T-helper 1 cell treated with Interleukin-12 subunit alpha and Interleukin-12 subunit beta and Interleukin-4 antibody, amounts not matched to agents 30 μg/mL and 1 μg/mL, for 36 hours (primary cell): ENCODE data around the gene MXD1.
"Not testable (repeated sequence)": the region's sequence is repeated elsewhere in the genome, so short reads cannot be mapped to it uniquely, and the experiment has no call there.

Experiments
- H3K27ac Mint-ChIP-seq: one replicate; pipeline ENCODE4 v1.8.0; 2021; ENCODE audit warnings: mild to moderate bottlenecking, mixed read lengths
- H3K27me3 Mint-ChIP-seq: one replicate; pipeline ENCODE4 v1.8.0; 2021; ENCODE audit warnings: low read depth, mixed read lengths
- H3K36me3 Mint-ChIP-seq: one replicate; pipeline ENCODE4 v1.8.0; 2021; ENCODE audit warnings: low read depth, mixed read lengths
- H3K4me1 Mint-ChIP-seq: one replicate; pipeline ENCODE4 v1.8.0; 2021; ENCODE audit warnings: low read depth, mixed read lengths
- H3K4me3 Mint-ChIP-seq: one replicate; pipeline ENCODE4 v1.8.0; 2021; ENCODE audit warnings: mild to moderate bottlenecking, moderate library complexity, mixed read lengths
- H3K9me3 Mint-ChIP-seq: one replicate; pipeline ENCODE4 v1.8.0; 2021; ENCODE audit warnings: mixed read lengths

Gene MXD1

GRCh38 chr2:69914950-69915945, at the start of gene MXD1:
TSS of gene MXD1 (plus strand) at chr2:69915109. CDS start at chr2:69915331, 222 bp downstream.
- Mint-ChIP-seq H3K9me3 (no peaks in the 10 kb centered on the region), H3K36me3 (peaks cover 30% of the 10 kb centered on the region)

GRCh38 chr2:69888451-69888850, 26.5 kb upstream of the MXD1 start:
- Mint-ChIP-seq H3K4me3 (no peak overlapping the region), H3K27me3 (no peaks in the 10 kb centered on the region), H3K27ac (no peak overlapping the region), H3K4me1 (peaks cover 6% of the 10 kb centered on the region), H3K36me3 (no peaks in the 10 kb centered on the region), H3K9me3 (peaks cover 6% of the 10 kb centered on the region)

More at GRCh38 chr2:69914950-69915945, at the start of gene MXD1:
- H3K27me3 Mint-ChIP-seq = no peaks in the 10 kb centered on the region
- peak within 1 kb of the TSS; percentile 88 for H3K27ac Mint-ChIP-seq
- H3K4me1 Mint-ChIP-seq = peaks cover 31% of the 10 kb centered on the region
- H3K4me3 Mint-ChIP-seq = peak within 1 kb of the TSS; percentile 79

GRCh38 chr2:69889302-69889701, 25.6 kb upstream of the MXD1 start:
- Mint-ChIP-seq H3K36me3 (peaks cover 6% of the 10 kb centered on the region), H3K4me3 (no peak overlapping the region), H3K9me3 (peaks cover 6% of the 10 kb centered on the region), H3K4me1 (peaks cover 10% of the 10 kb centered on the region), H3K27ac (no peak overlapping the region), H3K27me3 (no peaks in the 10 kb centered on the region)

GRCh38 chr2:69890881-69891280, 24.0 kb upstream of the MXD1 start:
- Mint-ChIP-seq H3K36me3 (peaks cover 10% of the 10 kb centered on the region), H3K4me1 (peaks cover 15% of the 10 kb centered on the region), H3K27ac (no peak overlapping the region), H3K4me3 (no peak overlapping the region), H3K9me3 (peaks cover 6% of the 10 kb centered on the region), H3K27me3 (no peaks in the 10 kb centered on the region)

GRCh38 chr2:69892838-69893424, 22.0 kb upstream of the MXD1 start:
- H3K9me3 Mint-ChIP-seq, H3K27me3 Mint-ChIP-seq: not testable (repeated sequence)
- peaks cover 27% of the 10 kb centered on the region for H3K4me1 Mint-ChIP-seq
- peak overlapping the region; percentile 96 for H3K27ac Mint-ChIP-seq
- H3K36me3 Mint-ChIP-seq = peaks cover 26% of the 10 kb centered on the region
- H3K4me3 Mint-ChIP-seq = peak overlapping the region; percentile 100

GRCh38 chr2:69893684-69894551, 21.0 kb upstream of the MXD1 start, which contains the start of gene SNRNP27:
TSS of gene SNRNP27 (plus strand) at chr2:69893956. CDS start at chr2:69893985, 29 bp downstream.
- Mint-ChIP-seq H3K4me3 (peak within 1 kb of the TSS; percentile 100), H3K27ac (peak within 1 kb of the TSS; percentile 96), H3K36me3 (peaks cover 31% of the 10 kb centered on the region), H3K4me1 (peaks cover 29% of the 10 kb centered on the region), H3K27me3 (no peaks in the 10 kb centered on the region), H3K9me3 (peaks cover 6% of the 10 kb centered on the region)

- peak overlapping the region; percentile 96 for H3K27ac Mint-ChIP-seq
- H3K36me3 Mint-ChIP-seq = peaks cover 35% of the 10 kb centered on the region
- H3K4me3 Mint-ChIP-seq = peak overlapping the region; percentile 100
- not testable (repeated sequence) for H3K27me3 Mint-ChIP-seq, H3K9me3 Mint-ChIP-seq
- H3K4me1 Mint-ChIP-seq = peaks cover 30% of the 10 kb centered on the region
Measured at GRCh38 chr2:69894737-69895136, 20.2 kb upstream of the MXD1 start.

- Mint-ChIP-seq H3K4me3 (peak overlapping the region; percentile 86), H3K27ac (peak overlapping the region; percentile 88), H3K27me3 (no peaks in the 10 kb centered on the region), H3K36me3 (peaks cover 40% of the 10 kb centered on the region), H3K9me3 (no peaks in the 10 kb centered on the region), H3K4me1 (peaks cover 28% of the 10 kb centered on the region)
Measured at GRCh38 chr2:69902213-69902922, 12.5 kb upstream of the MXD1 start.

- Mint-ChIP-seq H3K36me3 (peaks cover 24% of the 10 kb centered on the region), H3K4me1 (peaks cover 21% of the 10 kb centered on the region), H3K27me3 (no peaks in the 10 kb centered on the region), H3K9me3 (no peaks in the 10 kb centered on the region), H3K4me3 (no peak overlapping the region), H3K27ac (no peak overlapping the region)
Measured at GRCh38 chr2:69907216-69907615, 7.7 kb upstream of the MXD1 start.

- peak overlapping the region; percentile 42 for H3K4me3 Mint-ChIP-seq
- H3K27ac Mint-ChIP-seq = peak overlapping the region; percentile 59
- H3K9me3 Mint-ChIP-seq = no peaks in the 10 kb centered on the region
- no peaks in the 10 kb centered on the region for H3K27me3 Mint-ChIP-seq
- peaks cover 23% of the 10 kb centered on the region for H3K4me1 Mint-ChIP-seq
- H3K36me3 Mint-ChIP-seq = peaks cover 16% of the 10 kb centered on the region
Measured at GRCh38 chr2:69911985-69912563, 2.8 kb upstream of the MXD1 start.

GRCh38 chr2:69914164-69914949, 552 bp upstream of the MXD1 start:
- peak overlapping the region; percentile 71 for H3K4me3 Mint-ChIP-seq
- peaks cover 33% of the 10 kb centered on the region for H3K4me1 Mint-ChIP-seq
- peak overlapping the region; percentile 88 for H3K27ac Mint-ChIP-seq
- no peaks in the 10 kb centered on the region for H3K9me3 Mint-ChIP-seq
- H3K36me3 Mint-ChIP-seq = peaks cover 25% of the 10 kb centered on the region
- no peaks in the 10 kb centered on the region for H3K27me3 Mint-ChIP-seq

- no peaks in the 10 kb centered on the region for H3K27me3 Mint-ChIP-seq
- H3K36me3 Mint-ChIP-seq = peaks cover 38% of the 10 kb centered on the region
- H3K27ac Mint-ChIP-seq = peak overlapping the region; percentile 74
- H3K4me3 Mint-ChIP-seq = peak overlapping the region; percentile 79
- H3K4me1 Mint-ChIP-seq = peaks cover 31% of the 10 kb centered on the region
- no peaks in the 10 kb centered on the region for H3K9me3 Mint-ChIP-seq
Measured at GRCh38 chr2:69916106-69916505, 1.2 kb downstream of the MXD1 start.

- Mint-ChIP-seq H3K27me3 (no peaks in the 10 kb centered on the region), H3K27ac (no peak overlapping the region), H3K4me3 (peak overlapping the region; percentile 1), H3K9me3 (no peaks in the 10 kb centered on the region), H3K4me1 (peaks cover 28% of the 10 kb centered on the region), H3K36me3 (peaks cover 45% of the 10 kb centered on the region)
Measured at GRCh38 chr2:69917852-69918251, 2.9 kb downstream of the MXD1 start.
